ENCODE data around the gene NKIRAS1.

GRCh38 chr3:23889950-23890349 lies 26.8 kb downstream of the NKIRAS1 start:
- TF ChIP-seq POLR2A (IDR thresholded peaks at IDR 0.05; ENCODE audit: low read depth, low read length) (no peak), TAF1 (IDR thresholded peaks at IDR 0.05; ENCODE audit: borderline replicate concordance, low read depth, low read length) (no peak), POLR2AphosphoS5 (IDR thresholded peaks at IDR 0.05; ENCODE audit: low read depth, low read length) (no peak)
